GM18858 (cell line): ENCODE measurements around the gene STAC3.
A peak's percentile ranks its signal among the peaks of the same experiment; 100 is the strongest.

Source experiments
- ATAC-seq: cut with Tn5 transposase; IDR thresholded peaks from one replicate; pipeline ENCODE4 v1.9.1; 2021; ENCODE audit not compliant: unreplicated experiment

The STAC3 gene

DNA sequence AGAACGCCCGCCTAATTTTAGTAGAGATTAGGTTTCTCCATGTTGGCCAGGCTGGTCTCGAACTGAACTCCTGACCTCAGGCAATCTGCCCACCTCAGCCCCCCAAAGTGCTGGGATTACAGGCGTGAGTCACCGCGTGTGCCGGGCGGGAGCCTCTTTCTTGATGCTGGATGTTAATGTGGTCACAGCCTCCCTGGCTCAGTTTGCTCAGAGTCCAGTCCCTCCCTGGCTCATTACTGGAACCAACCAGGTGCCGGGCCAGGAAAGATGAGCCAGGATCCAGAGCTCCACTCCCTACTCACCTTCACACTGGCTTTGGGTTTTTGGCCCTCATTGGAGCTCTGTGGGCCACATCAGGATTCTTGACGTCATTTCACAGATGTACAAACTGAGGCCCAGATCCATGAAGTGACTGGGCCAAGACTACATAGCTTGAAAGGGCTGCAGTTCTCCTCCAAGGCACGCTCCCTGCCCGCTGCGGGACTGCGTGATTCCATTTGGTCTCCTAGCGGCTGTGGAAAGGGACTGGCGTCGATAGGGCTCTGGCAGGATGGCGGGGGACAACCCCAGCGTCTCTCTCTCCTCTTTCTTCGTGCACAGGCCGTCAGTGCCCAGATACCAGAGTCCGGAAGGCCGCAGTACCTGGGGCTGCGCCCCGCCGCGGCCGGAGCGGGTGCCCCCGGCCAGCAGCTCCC lies 26.6 kb downstream of the STAC3 start:
- ATAC-seq: no peak

GRCh38 chr12:57223191-57224165 lies 27.5 kb downstream of the STAC3 start:
- ATAC-seq: no peak

- no peak for ATAC-seq
Observed at GRCh38 chr12:57222286-57223190, 28.4 kb downstream of the STAC3 start.

GRCh38 chr12:57221169-57221917 lies 29.6 kb downstream of the STAC3 start:
- ATAC-seq: no peak

DNA sequence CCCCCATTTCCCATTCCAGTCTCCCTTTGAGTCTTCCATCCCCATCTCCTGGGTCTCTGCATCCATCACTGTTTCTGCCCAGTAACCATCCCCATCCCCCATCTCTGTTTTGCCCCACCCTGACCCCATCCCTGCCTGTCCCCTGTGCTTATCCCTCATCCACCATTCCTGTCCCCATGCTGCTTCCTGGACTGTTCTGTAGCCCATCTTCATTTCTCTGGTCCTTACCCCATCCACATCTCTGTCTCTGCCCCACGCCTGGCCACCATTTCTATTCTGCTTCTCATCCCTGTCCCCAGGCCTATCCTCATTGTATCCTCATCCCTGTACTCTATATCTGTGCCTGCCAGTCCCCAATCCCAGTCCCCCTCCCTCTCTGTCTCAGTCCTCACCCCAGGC lies 30.2 kb downstream of the STAC3 start:
- no peak for ATAC-seq

DNA sequence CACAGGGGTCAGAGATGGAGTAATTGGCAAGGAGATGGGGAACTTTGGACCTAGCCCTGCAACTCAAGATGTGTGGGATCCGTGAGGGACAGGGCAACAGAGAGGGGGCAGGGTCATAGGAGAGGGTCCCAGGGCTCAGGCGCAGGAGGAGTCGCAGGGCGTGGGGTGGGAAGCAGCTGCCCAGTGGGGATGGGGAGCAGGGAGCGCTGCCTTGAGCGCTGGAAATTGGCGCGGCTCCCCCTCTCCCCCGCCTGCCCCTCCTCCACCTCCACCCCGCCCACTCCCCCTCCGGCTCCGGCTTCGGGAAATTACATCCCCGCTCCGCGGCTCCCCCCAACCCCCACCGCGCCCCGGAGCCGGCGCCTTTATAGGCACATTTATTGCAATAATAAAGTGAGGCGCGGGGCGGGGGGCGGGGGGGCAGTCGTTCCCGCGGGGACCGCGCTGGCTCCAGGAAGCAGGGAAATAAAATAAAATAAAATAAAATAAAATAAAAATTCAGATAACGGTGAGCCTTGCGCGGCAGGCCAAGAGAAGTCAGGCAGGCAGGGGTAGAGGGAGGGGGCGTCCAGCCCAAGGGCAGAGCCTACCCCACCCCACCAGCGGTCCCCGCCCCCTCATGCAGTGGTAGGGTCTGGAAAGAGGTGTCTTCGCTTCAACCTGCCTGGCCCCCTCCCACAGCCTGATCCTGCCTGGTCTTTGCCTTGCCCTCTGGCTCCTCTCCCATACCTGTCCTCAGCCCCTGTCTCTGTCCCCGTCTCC lies 30.8 kb downstream of the STAC3 start:
- no peak for ATAC-seq

- ATAC-seq: no peak
Observed at GRCh38 chr12:57219205-57219992, 31.6 kb downstream of the STAC3 start.

DNA sequence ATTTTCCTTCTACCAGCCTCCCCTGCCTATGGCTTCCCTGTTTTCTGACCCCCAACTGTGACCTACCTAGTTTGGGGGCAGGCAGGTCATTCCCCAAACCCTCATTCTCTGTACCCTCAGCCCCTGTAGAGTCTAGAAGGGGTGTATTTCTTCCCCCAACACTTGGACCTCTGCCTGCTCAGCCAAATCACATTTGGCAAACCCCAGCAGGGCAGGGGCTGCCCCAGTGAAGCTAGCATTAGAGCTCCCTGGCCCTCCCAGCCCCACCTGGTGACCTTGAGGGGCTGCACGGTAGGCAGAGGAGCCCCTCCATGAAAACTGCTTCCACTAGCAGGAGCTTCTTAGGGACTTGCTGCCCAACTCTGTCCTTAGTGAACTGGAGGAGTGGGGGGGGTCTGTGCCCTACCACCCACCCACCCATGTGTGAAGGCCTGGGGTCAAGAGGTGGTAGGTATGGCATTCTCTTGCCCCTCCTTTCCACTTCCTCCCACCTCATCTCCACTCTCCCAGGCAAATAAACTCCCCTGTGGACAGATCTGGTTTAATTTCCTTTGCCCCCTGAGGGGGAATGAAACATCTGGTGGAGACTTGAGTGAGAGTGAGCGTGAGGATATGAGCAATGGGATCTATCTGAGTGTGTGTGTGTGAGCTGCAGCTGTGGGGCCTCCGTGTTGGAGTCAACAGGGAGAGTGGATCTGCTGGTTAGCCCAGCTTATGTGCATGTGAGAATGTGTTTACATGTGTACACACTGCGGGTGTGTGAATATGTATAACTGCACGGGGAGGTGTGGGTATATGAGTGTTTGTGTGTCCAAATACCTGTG lies 32.7 kb downstream of the STAC3 start:
- no peak for ATAC-seq

DNA sequence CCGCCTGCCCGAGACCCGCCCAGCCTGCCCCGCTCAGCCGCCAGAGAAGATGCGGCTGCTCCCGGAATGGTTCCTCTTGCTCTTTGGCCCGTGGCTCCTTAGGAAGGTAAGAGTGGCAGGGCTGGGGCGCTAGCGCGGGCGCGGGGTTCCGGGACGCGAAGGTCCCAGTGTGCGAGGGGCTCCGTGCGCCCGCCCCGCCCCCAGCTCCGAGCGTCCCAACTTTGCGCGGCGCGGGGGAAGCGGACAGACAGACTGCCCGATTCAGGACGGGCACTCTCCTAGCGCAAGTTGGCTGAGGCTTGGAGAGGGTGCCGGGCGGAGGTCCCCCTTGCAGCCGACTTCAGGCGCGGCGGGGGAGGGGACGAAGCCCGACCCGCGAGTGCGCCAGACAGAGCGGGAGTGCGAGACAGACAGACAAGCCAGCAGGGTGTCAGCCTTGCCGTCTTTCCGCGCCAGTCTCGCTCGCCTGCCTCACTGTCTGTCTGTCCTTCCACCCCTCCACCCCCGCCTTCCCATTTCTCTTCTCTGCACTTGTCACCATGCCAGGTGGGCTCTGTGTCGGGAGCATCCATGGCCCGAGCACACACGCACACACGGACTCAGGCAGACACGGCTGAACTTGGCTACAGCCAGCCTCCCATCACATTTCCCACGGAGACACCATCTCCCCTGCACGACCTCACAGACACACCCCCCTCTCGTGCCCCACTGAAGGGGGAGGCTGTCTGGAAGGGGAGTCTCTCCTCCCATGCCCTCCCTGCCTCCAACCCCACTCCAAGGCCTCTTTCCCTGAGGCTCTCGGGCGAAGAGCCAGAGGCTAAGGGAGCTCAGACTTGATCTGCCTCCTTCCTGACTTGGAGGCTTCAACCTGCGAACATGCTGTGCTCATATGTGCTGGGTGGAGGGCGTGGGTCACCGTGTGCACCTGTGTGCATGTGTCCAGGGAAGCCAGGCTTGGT lies 33.8 kb downstream of the STAC3 start:
- ATAC-seq: no peak

GRCh38 chr12:57216014-57216911 lies 34.7 kb downstream of the STAC3 start, which contains the start of gene NXPH4:
TSS of gene NXPH4 (plus strand) at chr12:57216794. CDS start at chr12:57216970, 176 bp downstream.
- ATAC-seq: no peak

- ATAC-seq: peak; percentile 33
Observed at GRCh38 chr12:57215668-57216013, 35.3 kb downstream of the STAC3 start.

- no peak for ATAC-seq
Observed at GRCh38 chr12:57215065-57215464, 35.9 kb downstream of the STAC3 start.

GRCh38 chr12:57214398-57214781 lies 36.6 kb downstream of the STAC3 start:
- ATAC-seq: no peak

DNA sequence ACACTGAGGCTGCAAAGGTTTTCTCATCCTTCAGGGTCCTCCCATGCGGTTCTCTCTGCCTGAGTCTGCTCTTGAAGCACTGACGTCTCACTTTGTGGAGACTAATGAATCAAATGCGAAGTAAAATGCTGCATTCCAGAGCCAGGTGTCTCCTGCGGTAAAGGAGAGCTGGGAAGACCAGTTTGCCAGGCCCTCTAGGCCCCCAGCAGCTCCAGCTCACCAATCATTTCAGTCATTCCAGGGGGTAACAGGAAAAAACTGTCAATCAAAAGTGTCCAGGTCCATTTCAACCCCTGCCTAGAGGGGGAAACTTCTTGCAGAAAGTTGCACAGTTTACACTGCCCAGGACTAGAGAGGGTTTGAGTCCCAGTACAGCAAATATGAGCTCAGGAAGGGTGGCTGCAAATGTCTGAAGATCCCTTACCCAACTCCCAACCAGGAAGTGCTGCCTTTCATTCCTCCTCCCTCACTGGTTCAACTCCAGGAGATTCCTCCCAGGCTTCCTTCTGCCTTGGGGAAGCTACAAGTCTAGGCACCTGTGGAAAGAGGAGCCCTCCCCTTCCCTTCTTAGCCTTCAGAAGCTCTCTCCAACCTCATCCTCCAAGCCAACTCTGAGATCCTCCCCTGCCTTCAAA lies 37.1 kb downstream of the STAC3 start:
- ATAC-seq: no peak

DNA sequence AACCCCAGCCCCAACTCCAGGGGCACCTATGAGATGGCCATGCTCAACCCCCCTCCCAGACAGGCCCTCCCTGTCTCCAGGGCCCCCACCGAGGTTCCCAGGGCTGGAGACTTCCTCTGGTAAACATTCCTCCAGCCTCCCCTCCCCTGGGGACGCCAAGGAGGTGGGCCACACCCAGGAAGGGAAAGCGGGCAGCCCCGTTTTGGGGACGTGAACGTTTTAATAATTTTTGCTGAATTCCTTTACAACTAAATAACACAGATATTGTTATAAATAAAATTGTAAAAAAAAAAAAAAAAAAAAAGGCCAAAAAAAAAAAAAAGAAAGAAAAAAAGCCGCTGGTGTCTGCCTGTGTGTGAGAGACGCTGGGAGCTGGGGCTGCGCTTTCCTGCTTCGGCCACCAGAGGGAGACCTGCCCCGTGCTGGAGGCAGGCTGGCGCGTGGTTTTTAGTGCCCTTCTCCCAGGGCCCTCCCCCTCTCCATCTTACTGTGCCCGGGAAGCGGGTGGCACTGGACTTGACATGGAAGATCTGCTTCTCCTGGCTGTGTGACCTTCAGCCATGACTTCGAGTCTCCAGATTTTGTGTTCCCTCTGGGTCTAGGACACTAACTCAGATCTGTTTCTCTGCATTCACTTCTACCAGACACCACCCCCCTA lies 37.8 kb downstream of the STAC3 start:
- peak; percentile 36 for ATAC-seq
